Measurements from ENCODE around the gene TFDP1.
"Not testable (repeated sequence)": the region's sequence is repeated elsewhere in the genome, so short reads cannot be mapped to it uniquely, and the experiment has no call there.

The TFDP1 gene

GRCh38 chr13:113576597-113576996 lies 8.0 kb upstream of the TFDP1 start:
- no peak for DNase-seq

- DNase-seq: no peak
Observed at GRCh38 chr13:113577881-113578435, 6.6 kb upstream of the TFDP1 start.

- no peak for DNase-seq
Observed at GRCh38 chr13:113579686-113580085, 4.9 kb upstream of the TFDP1 start.

- DNase-seq: no peak
Observed at GRCh38 chr13:113581871-113582270, 2.7 kb upstream of the TFDP1 start.

GRCh38 chr13:113582841-113583631 lies 1.5 kb upstream of the TFDP1 start:
- DNase-seq: peak; percentile 18

- peak; percentile 47 for DNase-seq
Observed at GRCh38 chr13:113584870-113585671, 518 bp downstream of the TFDP1 start.

GRCh38 chr13:113585896-113586295 lies 1.3 kb downstream of the TFDP1 start:
- no peak for DNase-seq

- no peak for DNase-seq
Observed at GRCh38 chr13:113586661-113587479, 2.3 kb downstream of the TFDP1 start.

- peak; percentile 26 for DNase-seq
Observed at GRCh38 chr13:113588394-113589111, 4.0 kb downstream of the TFDP1 start.

GRCh38 chr13:113589251-113589960 lies 4.9 kb downstream of the TFDP1 start:
- peak; percentile 20 for DNase-seq

- peak; percentile 15 for DNase-seq
Observed at GRCh38 chr13:113589961-113590339, 5.4 kb downstream of the TFDP1 start.

- DNase-seq: no peak
Observed at GRCh38 chr13:113591750-113592149, 7.2 kb downstream of the TFDP1 start.

- DNase-seq: peak; percentile 18
Observed at GRCh38 chr13:113592571-113592970, 8.0 kb downstream of the TFDP1 start.

- DNase-seq: not testable (repeated sequence)
Observed at GRCh38 chr13:113594066-113594821, 9.7 kb downstream of the TFDP1 start.

GRCh38 chr13:113595131-113595530 lies 10.6 kb downstream of the TFDP1 start:
- DNase-seq: peak; percentile 17

- peak; percentile 19 for DNase-seq
Observed at GRCh38 chr13:113596321-113597200, 12.0 kb downstream of the TFDP1 start.

- no peak for DNase-seq
Observed at GRCh38 chr13:113597391-113598080, 13.0 kb downstream of the TFDP1 start.

- no peak for DNase-seq
Observed at GRCh38 chr13:113598081-113598410, 13.5 kb downstream of the TFDP1 start.

GRCh38 chr13:113598481-113598880 lies 13.9 kb downstream of the TFDP1 start:
- no peak for DNase-seq
